Endothelial cell of umbilical vein (primary cell): ENCODE data around the gene NFYC. TPM values are rescaled to one million over a fixed set of nuclear protein-coding genes. Genes with fewer than 3 reads are reported as not detected.

Experiments
- BruUV-seq: library from RNA; stranded (reverse); fragments of 400-500 nt; replicated peaks from 2 replicates; lab custom pipeline; 2021; lab: Mats Ljungman, UMichigan
- CTCF ChIA-PET: fragments of 300-600, 350-600 bp; sonication (Branson Sonifier 250); formaldehyde crosslinking; loops from one replicate; lab custom pipeline; 2021; ENCODE audit warnings: antibody characterized with exemption, inconsistent platforms; lab: Charles Lee
- POLR2A ChIA-PET: fragments of 300-600, 350-600 bp; sonication (Branson Sonifier 250); formaldehyde crosslinking; loops from one replicate; lab custom pipeline; 2021; ENCODE audit warnings: antibody characterized with exemption, inconsistent platforms; lab: Charles Lee
- DNase-seq: peaks from one replicate; pipeline ENCODE4 v3.0.0-alpha.2; 2011; ENCODE audit warnings: low read depth, low spot score
- FAIRE-seq: peaks from 2 replicates; lab custom pipeline; 2011; peaks lifted over from hg19 to GRCh38; lab: Jason Lieb, UNC
- H2AFZ ChIP-seq: 2 replicates; pipeline ENCODE4 v1.6.0; 2012; ENCODE audit warnings: low read depth, low read length, control low read depth, inconsistent platforms
- H3K27ac ChIP-seq: 2 replicates; pipeline ENCODE4 v1.5.1; 2011; ENCODE audit warnings: low read depth, mild to moderate bottlenecking, control low read depth, low read length, moderate library complexity; ENCODE audit not compliant: insufficient read depth
- H3K27me3 ChIP-seq, 2 experiments: 2 replicates each; pipeline versions ENCODE4 v1.6.0 to v1.6.1; 2011; ENCODE audit warnings: low read length in 2 of 2, mixed read lengths in 1 of 2; ENCODE audit not compliant: control insufficient read depth in 2 of 2, insufficient read depth in 2 of 2
- H3K36me3 ChIP-seq, 2 experiments: 2 replicates in 1 of 2; 3 replicates in 1 of 2; pipeline ENCODE4 v1.5.1; 2011; ENCODE audit warnings: low read length in 2 of 2, mild to moderate bottlenecking in 1 of 2, moderate library complexity in 1 of 2; ENCODE audit not compliant: control insufficient read depth in 2 of 2, insufficient read depth in 2 of 2; ENCODE audit errors: extremely low read depth in 1 of 2
- H3K4me1 ChIP-seq: 3 replicates; pipeline ENCODE4 v1.5.1; 2011; ENCODE audit warnings: mild to moderate bottlenecking, low read length; ENCODE audit not compliant: control insufficient read depth, insufficient read depth; ENCODE audit errors: extremely low read depth
- H3K4me2 ChIP-seq: 2 replicates; pipeline ENCODE4 v1.6.1; 2011; ENCODE audit warnings: low read length, control low read depth, mixed read lengths; ENCODE audit not compliant: insufficient read depth
- H3K4me3 ChIP-seq, 3 experiments: fragments of 200-600 bp in 1 of 3; sonication (generic), shearing (Covaris generic) in 1 of 3; replicated peaks in 1 of 3; 2 replicates each; pipeline ENCODE4 v1.5.1; 2011 to 2016; ENCODE audit warnings: control low read depth in 3 of 3, low read length in 3 of 3, mild to moderate bottlenecking in 2 of 3, inconsistent platforms in 1 of 3, low read depth in 1 of 3, moderate library complexity in 1 of 3; ENCODE audit not compliant: insufficient read depth in 1 of 3
- H3K79me2 ChIP-seq: 2 replicates; pipeline ENCODE4 v1.6.0; 2012; ENCODE audit warnings: low read length, inconsistent platforms; ENCODE audit not compliant: control insufficient read depth, insufficient read depth
- H3K9ac ChIP-seq: replicated peaks from 2 replicates; pipeline ENCODE3; 2011; ENCODE audit warnings: low read length, control low read depth; ENCODE audit not compliant: insufficient read depth; ENCODE audit errors: extremely low read depth
- H3K9me1 ChIP-seq: replicated peaks from 3 replicates; pipeline ENCODE4 v1.6.0; 2011; ENCODE audit warnings: mild to moderate bottlenecking, low read length; ENCODE audit not compliant: control insufficient read depth, insufficient read depth; ENCODE audit errors: extremely low read depth
- H3K9me3 ChIP-seq: replicated peaks from 2 replicates; pipeline ENCODE4 v1.5.1; 2012; ENCODE audit warnings: low read length, inconsistent platforms; ENCODE audit not compliant: control insufficient read depth, insufficient read depth
- H4K20me1 ChIP-seq: replicated peaks from 2 replicates; pipeline ENCODE3; 2011; ENCODE audit warnings: mild to moderate bottlenecking, low read length; ENCODE audit not compliant: control insufficient read depth, insufficient read depth; ENCODE audit errors: extremely low read depth
- EZH2 ChIP-seq: IDR thresholded peaks from 2 replicates; pipeline ENCODE4 v1.6.1; 2012; ENCODE audit warnings: borderline replicate concordance, low read depth, mild to moderate bottlenecking, moderate library complexity, low read length, inconsistent platforms; ENCODE audit not compliant: severe bottlenecking
- FOS ChIP-seq: IDR thresholded peaks from 2 replicates; pipeline ENCODE4 v1.6.1; 2011; ENCODE audit warnings: mild to moderate bottlenecking, low read length, moderate library complexity, borderline replicate concordance; ENCODE audit not compliant: insufficient read depth
- GATA2 ChIP-seq: IDR thresholded peaks from 2 replicates; pipeline ENCODE4 v1.7.0; 2011; ENCODE audit warnings: low read depth, mild to moderate bottlenecking, moderate library complexity, mixed read lengths, low read length; ENCODE audit not compliant: insufficient read length, insufficient read depth
- JUN ChIP-seq: IDR thresholded peaks from 2 replicates; pipeline ENCODE4 v1.6.1; 2011; ENCODE audit warnings: borderline replicate concordance, low read depth; ENCODE audit not compliant: insufficient read length, insufficient read depth
- MYC ChIP-seq: IDR thresholded peaks from one replicate; pipeline ENCODE4 v1.6.1; 2011; ENCODE audit warnings: mild to moderate bottlenecking, low read depth, low read length
- POLR2A ChIP-seq: IDR thresholded peaks from 2 replicates; pipeline ENCODE4 v1.6.1; 2012; ENCODE audit warnings: low read depth, mild to moderate bottlenecking, control low read depth, low read length
- POLR2AphosphoS5 ChIP-seq: IDR thresholded peaks from 2 replicates; pipeline ENCODE4 v1.6.1; 2012; ENCODE audit warnings: low read depth, mild to moderate bottlenecking, control low read depth, low read length, moderate library complexity; ENCODE audit not compliant: insufficient read depth
- dilution Hi-C: fragments of 300-500 bp; cut with MboI; formaldehyde crosslinking; loops from one replicate; pipeline ENCODE4 v1.15.0; 2019; ENCODE audit warnings: low sequenced_read_pairs; ENCODE audit not compliant: extremely low pct_ligation_motif_present
- intact Hi-C: fragments of 100-400 bp; cut with micrococcal nuclease; formaldehyde crosslinking; loops from one replicate; pipeline ENCODE4 v1.10.0; 2022
- polyA plus RNA-seq, 4 experiments: library from polyadenylated mRNA; depleted of rRNA in 3 of 4; stranded (reverse) in 3 of 4; unstranded in 1 of 4; fragments of >200 nt; gene quantifications; 2 replicates each; pipeline versions ENCODE4 v1.2.1 to v1.2.3, GENCODE V29; 2011 to 2012; ENCODE audit warnings: missing spikeins in 1 of 4
- total RNA-seq: library from RNA; stranded (reverse); gene quantifications from 2 replicates; pipeline ENCODE4 v1.2.3, GENCODE V29; 2021
- TF ChIP-seq, protein P1 (sequence below): IDR thresholded peaks from 2 replicates; pipeline ENCODE4 v1.6.1; 2011; ENCODE audit not compliant: insufficient read depth, insufficient read length
- TF ChIP-seq, protein P2 (sequence below), 2 donors: IDR thresholded peaks; 1 replicate in 1 of 2; 2 replicates in 1 of 2; pipeline ENCODE4 v1.5.1; 2011; ENCODE audit warnings: low read length in 2 of 2, mild to moderate bottlenecking in 2 of 2, moderate library complexity in 2 of 2, control low read depth in 1 of 2, inconsistent platforms in 1 of 2, low read depth in 1 of 2; ENCODE audit not compliant: insufficient read depth in 1 of 2; ENCODE audit errors: extremely low read depth in 1 of 2

The NFYC gene
- total and polyA plus RNA-seq, 2 donors (not counting 3 experiments of a cell fraction or from before 2014, with no cell fraction given): 51.1 to 81.7 TPM

- BruUV-seq: no TSS peak
- Histone ChIP-seq H2AFZ (no peak overlapping the region), H3K9ac (no peak overlapping the region), H4K20me1 (no peaks in the 10 kb centered on the region), H3K4me3 (no peak overlapping the region), H3K27ac (no peak overlapping the region), H3K4me1 (no peaks in the 10 kb centered on the region), H3K36me3 (peaks cover 0 to 8% of the 10 kb centered on the region in 2 experiments), H3K79me2 (no peaks in the 10 kb centered on the region), H3K9me3 (no peaks in the 10 kb centered on the region), H3K9me1 (no peaks in the 10 kb centered on the region), H3K27me3 (no peaks in the 10 kb centered on the region), H3K4me2 (no peak overlapping the region)
- TF ChIP-seq, protein P1, sequence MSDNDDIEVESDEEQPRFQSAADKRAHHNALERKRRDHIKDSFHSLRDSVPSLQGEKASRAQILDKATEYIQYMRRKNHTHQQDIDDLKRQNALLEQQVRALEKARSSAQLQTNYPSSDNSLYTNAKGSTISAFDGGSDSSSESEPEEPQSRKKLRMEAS: no peak
- TF ChIP-seq EZH2 (no peak), POLR2A (no peak), GATA2 (no peak), JUN (no peak), MYC (no peak)
- intact Hi-C loops (no loop called here), dilution Hi-C loops (no loop called here)
- no peak for DNase-seq
- ChIA-PET CTCF (no interaction called here), POLR2A (no interaction called here)
- FAIRE-seq: no peak
Observed at GRCh38 chr1:40743452-40743851, 51.9 kb downstream of the NFYC start.

DNA sequence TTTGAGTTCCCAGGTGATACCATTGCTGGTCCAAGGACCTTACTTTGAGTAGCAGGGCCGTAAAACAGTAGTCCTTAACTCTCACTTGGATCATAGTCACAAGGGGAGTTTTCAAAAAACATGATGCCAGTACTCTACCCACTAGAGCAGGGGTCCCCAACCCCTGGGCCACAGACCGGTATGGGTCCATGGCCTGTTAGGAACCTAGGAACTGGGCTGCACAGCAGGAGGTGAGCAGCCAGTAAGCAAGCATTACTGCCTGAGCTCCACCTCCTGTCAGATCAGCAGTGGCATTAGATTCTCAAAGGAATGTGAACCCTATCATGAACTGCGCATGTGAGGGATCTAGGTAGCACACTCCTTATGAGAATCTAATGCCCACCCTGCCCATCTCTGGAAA, 52.4 kb downstream of the NFYC start:
- Histone ChIP-seq H2AFZ (no peak overlapping the region), H3K27me3 (no peaks in the 10 kb centered on the region), H4K20me1 (no peaks in the 10 kb centered on the region), H3K4me1 (no peaks in the 10 kb centered on the region), H3K9ac (no peak overlapping the region), H3K9me1 (no peaks in the 10 kb centered on the region), H3K9me3 (no peaks in the 10 kb centered on the region), H3K27ac (no peak overlapping the region), H3K4me3 (no peak overlapping the region), H3K4me2 (no peak overlapping the region), H3K79me2 (no peaks in the 10 kb centered on the region), H3K36me3 (peaks cover 0 to 8% of the 10 kb centered on the region in 2 experiments)
- no peak for TF ChIP-seq FOS
- TF ChIP-seq GATA2: no peak
- TF ChIP-seq, protein P2, sequence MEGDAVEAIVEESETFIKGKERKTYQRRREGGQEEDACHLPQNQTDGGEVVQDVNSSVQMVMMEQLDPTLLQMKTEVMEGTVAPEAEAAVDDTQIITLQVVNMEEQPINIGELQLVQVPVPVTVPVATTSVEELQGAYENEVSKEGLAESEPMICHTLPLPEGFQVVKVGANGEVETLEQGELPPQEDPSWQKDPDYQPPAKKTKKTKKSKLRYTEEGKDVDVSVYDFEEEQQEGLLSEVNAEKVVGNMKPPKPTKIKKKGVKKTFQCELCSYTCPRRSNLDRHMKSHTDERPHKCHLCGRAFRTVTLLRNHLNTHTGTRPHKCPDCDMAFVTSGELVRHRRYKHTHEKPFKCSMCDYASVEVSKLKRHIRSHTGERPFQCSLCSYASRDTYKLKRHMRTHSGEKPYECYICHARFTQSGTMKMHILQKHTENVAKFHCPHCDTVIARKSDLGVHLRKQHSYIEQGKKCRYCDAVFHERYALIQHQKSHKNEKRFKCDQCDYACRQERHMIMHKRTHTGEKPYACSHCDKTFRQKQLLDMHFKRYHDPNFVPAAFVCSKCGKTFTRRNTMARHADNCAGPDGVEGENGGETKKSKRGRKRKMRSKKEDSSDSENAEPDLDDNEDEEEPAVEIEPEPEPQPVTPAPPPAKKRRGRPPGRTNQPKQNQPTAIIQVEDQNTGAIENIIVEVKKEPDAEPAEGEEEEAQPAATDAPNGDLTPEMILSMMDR (IDR thresholded peaks at IDR 0.05; ENCODE audit: extremely low read depth in 1 of 2, insufficient read depth in 1 of 2, low read depth in 1 of 2, low read length in 2 of 2): no peak
- TF ChIP-seq, protein P1: no peak
- no peak for TF ChIP-seq POLR2AphosphoS5
- no peak for TF ChIP-seq EZH2
- TF ChIP-seq JUN: no peak
- no peak for TF ChIP-seq MYC
- TF ChIP-seq POLR2A: no peak
- no peak for FAIRE-seq
- intact Hi-C loops: no loop called here
- CTCF ChIA-PET: interaction anchor here (1.0 kb wide), 1 partner anchor 7 kb away, joined by 3 read pairs; no protein-coding TSS in a partner anchor
- DNase-seq: no peak
- dilution Hi-C loops: no loop called here
- no TSS peak for BruUV-seq
- POLR2A ChIA-PET: no interaction called here
